ENCODE data around the gene PSME3. TPM values are rescaled to one million over a fixed set of nuclear protein-coding genes. Genes with fewer than 3 reads are reported as not detected.

The PSME3 gene
- total and polyA plus RNA-seq, 2 of the 13 experiments (the other 11 are each of a cell fraction or from before 2014, with no cell fraction given): 66.3 to 135 TPM

DNA sequence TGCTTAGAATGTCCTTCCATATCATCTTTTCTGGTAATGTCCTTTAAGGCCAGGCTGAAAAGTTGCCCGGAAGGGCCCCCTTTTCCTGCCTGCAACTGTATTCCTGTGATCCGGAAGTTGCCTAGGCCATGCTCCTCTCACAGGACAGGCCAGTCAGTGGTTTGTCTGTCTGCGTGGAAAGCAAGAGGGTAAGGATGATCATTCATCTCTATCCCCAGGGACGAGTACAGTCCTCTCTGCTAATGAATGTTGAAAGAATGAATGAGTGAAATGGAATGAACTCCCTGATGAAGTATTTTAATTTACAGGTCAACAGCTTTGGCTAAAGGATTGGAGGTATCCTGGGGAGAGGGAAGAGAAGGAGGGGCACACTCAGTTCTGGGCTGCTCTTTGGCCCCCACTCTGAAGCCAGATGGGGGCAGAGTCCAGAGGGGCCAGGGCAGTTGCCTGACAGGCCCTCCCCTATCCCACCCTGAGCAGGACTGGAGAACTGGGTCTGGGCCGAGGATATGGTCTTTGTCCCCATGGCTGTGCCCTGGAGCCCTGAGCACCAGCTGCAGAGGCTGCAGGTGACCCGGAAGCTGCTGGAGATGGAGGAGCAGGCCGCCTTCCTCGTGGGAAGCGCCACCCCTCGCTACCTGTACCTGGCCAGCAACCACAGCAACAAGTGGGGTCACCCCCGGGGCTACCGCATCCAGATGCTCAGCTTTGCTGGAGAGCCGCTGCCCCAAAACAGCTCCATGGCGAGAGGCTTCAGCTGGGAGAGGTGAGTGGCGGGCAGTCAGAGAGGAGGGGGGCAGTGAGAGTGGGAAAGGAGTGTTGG lies 21.0 kb downstream of the PSME3 start (continued):
- TF ChIP-seq GZF1 (CRISPR knock-in tag; IDR thresholded peaks at IDR 0.05) (peak; percentile 21; the same call in 1 of the 2 replicates), ZNF883 (CRISPR knock-in tag; IDR thresholded peaks at IDR 0.05; ENCODE audit: not compliant biosample characterization) (peak; percentile 56), ZNF775 (CRISPR knock-in tag; IDR thresholded peaks at IDR 0.05; ENCODE audit: borderline replicate concordance) (0 out of 2 replicates have a peak, but pooled peaks have one; percentile 72), MAZ (IDR thresholded peaks at IDR 0.05; ENCODE audit: borderline replicate concordance, low read depth, low read length) (0 out of 2 replicates have a peak, but pooled peaks have one; percentile 27), MAZ (CRISPR knock-in tag; IDR thresholded peaks at IDR 0.05; ENCODE audit: low read depth) (no peak), ZFP82 (CRISPR knock-in tag; IDR thresholded peaks at IDR 0.05; ENCODE audit: borderline replicate concordance) (peak; percentile 87; the same call in 1 of the 2 replicates), ZNF253 (CRISPR knock-in tag; IDR thresholded peaks at IDR 0.05; ENCODE audit: borderline replicate concordance) (no peak), IRF1 (CRISPR knock-in tag; IDR thresholded peaks at IDR 0.05; ENCODE audit: low read depth) (peak; percentile 11; the same call in 1 of the 2 replicates), SPEN (CRISPR knock-in tag; IDR thresholded peaks at IDR 0.05; ENCODE audit: low read depth) (peak; percentile 84), ZBTB8A (CRISPR knock-in tag; IDR thresholded peaks at IDR 0.05; ENCODE audit: borderline replicate concordance, low read depth) (no peak), ZNF605 (CRISPR knock-in tag; IDR thresholded peaks at IDR 0.05) (peak; percentile 77), ZNF563 (CRISPR knock-in tag; IDR thresholded peaks at IDR 0.05) (peak; percentile 69; the same call in 1 of the 2 replicates), ISL2 (CRISPR knock-in tag; IDR thresholded peaks at IDR 0.05) (peak; percentile 36), ZFX (CRISPR knock-in tag; IDR thresholded peaks at IDR 0.05; ENCODE audit: low read depth) (peak; percentile 85), HNF1B (CRISPR knock-in tag; IDR thresholded peaks at IDR 0.05) (peak; percentile 63; the same call in 1 of the 2 replicates), ZMYM4 (CRISPR knock-in tag; IDR thresholded peaks at IDR 0.05) (peak; percentile 47; the same call in 1 of the 2 replicates)
- TF ChIP-seq, protein P1, sequence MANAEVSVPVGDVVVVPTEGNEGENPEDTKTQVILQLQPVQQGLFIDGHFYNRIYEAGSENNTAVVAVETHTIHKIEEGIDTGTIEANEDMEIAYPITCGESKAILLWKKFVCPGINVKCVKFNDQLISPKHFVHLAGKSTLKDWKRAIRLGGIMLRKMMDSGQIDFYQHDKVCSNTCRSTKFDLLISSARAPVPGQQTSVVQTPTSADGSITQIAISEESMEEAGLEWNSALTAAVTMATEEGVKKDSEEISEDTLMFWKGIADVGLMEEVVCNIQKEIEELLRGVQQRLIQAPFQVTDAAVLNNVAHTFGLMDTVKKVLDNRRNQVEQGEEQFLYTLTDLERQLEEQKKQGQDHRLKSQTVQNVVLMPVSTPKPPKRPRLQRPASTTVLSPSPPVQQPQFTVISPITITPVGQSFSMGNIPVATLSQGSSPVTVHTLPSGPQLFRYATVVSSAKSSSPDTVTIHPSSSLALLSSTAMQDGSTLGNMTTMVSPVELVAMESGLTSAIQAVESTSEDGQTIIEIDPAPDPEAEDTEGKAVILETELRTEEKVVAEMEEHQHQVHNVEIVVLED (CRISPR knock-in tag; IDR thresholded peaks at IDR 0.05; ENCODE audit: borderline replicate concordance): peak; percentile 55; the same call in 1 of the 2 replicates
- TF ChIP-seq, protein P2, sequence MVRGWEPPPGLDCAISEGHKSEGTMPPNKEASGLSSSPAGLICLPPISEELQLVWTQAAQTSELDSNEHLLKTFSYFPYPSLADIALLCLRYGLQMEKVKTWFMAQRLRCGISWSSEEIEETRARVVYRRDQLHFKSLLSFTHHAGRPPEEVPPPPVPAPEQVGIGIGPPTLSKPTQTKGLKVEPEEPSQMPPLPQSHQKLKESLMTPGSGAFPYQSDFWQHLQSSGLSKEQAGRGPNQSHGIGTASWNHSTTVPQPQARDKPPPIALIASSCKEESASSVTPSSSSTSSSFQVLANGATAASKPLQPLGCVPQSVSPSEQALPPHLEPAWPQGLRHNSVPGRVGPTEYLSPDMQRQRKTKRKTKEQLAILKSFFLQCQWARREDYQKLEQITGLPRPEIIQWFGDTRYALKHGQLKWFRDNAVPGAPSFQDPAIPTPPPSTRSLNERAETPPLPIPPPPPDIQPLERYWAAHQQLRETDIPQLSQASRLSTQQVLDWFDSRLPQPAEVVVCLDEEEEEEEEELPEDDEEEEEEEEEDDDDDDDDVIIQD (CRISPR knock-in tag; IDR thresholded peaks at IDR 0.05; ENCODE audit: low read depth): 0 out of 2 replicates have a peak, but pooled peaks have one; percentile 23

All from HepG2 (cell line).